Measurements from ENCODE around the gene ZHX3. TPM values are rescaled to one million over a fixed set of nuclear protein-coding genes. Genes with fewer than 3 reads are reported as not detected.
A peak's percentile ranks its signal among the peaks of the same experiment; 100 is the strongest.

The ZHX3 gene
- total and polyA plus RNA-seq, 9 of the 15 experiments (the other 6 are each of a cell fraction or from before 2014, with no cell fraction given), result 0.80 to 14.6 (median 4.9) TPM

- TF ChIP-seq REST (IDR thresholded peaks at IDR 0.05; ENCODE audit: borderline replicate concordance) (peak; percentile 98), REST (CRISPR knock-in tag; IDR thresholded peaks at IDR 0.05; ENCODE audit: low read depth) (no peak), ATF7 (IDR thresholded peaks at IDR 0.05) (no peak; the same call in none of the 2 replicates), NFIC (IDR thresholded peaks at IDR 0.05) (no peak; the same call in 1 of the 2 replicates), ZBTB12 (CRISPR knock-in tag; IDR thresholded peaks at IDR 0.05) (no peak), PATZ1 (CRISPR knock-in tag; IDR thresholded peaks at IDR 0.05; ENCODE audit: borderline replicate concordance) (no peak), GTF2F1 (IDR thresholded peaks at IDR 0.05; ENCODE audit: low read depth, low read length) (no peak), PML (IDR thresholded peaks at IDR 0.05; ENCODE audit: low read length) (no peak; the same call in 1 of the 2 replicates), RBBP5 (IDR thresholded peaks at IDR 0.05; ENCODE audit: borderline replicate concordance, insufficient read depth, low read length, poor library complexity, severe bottlenecking) (peak; percentile 58), FOXJ3 (CRISPR knock-in tag; IDR thresholded peaks at IDR 0.05) (no peak), SRSF1 (IDR thresholded peaks at IDR 0.05; ENCODE audit: low read depth, low read length) (no peak), RBM25 (IDR thresholded peaks at IDR 0.05; ENCODE audit: low read depth, low read length, severe bottlenecking) (peak; percentile 99), SMARCA5 (IDR thresholded peaks at IDR 0.05) (no peak), FOS (IDR thresholded peaks at IDR 0.05; ENCODE audit: extremely low read depth, insufficient read length) (no peak), ZNF354B (CRISPR knock-in tag; IDR thresholded peaks at IDR 0.05) (no peak), EWSR1 (IDR thresholded peaks at IDR 0.05; ENCODE audit: borderline replicate concordance, low read depth, partially characterized antibody) (no peak), GATA2 (CRISPR knock-in tag; IDR thresholded peaks at IDR 0.05) (no peak)
Measured at GRCh38 chr20:41136680-41137613, 180.6 kb downstream of the ZHX3 start, which contains the start of gene PLCG1 (continued).
